CD4-positive, CD25-positive, alpha-beta regulatory T cell (primary cell): ENCODE data around the gene NT5C3B. TPM values are rescaled to one million over a fixed set of nuclear protein-coding genes. Genes with fewer than 3 reads are reported as not detected.

Experiments
- ATAC-seq, 2 donors: fragments of 150-1000 bp; cut with Tn5 transposase; one replicate each; pipeline ENCODE4 v1.10.0; 2021; ENCODE audit warnings: low read depth in 2 of 2, moderate number of reproducible peaks in 2 of 2, moderate library complexity in 1 of 2
- DNase-seq, 3 donors: peaks; one replicate each; pipeline versions ENCODE4 v3.0.0 to v3.0.0-alpha.2; 2012 to 2022; ENCODE audit warnings: mixed read lengths in 1 of 3
- H3K27ac ChIP-seq: one replicate; pipeline ENCODE4 v1.7.0; 2013; ENCODE audit warnings: mild to moderate bottlenecking, low read length; ENCODE audit not compliant: insufficient read depth, poor library complexity, severe bottlenecking
- H3K27me3 ChIP-seq: one replicate; pipeline ENCODE4 v1.7.0; 2013; ENCODE audit warnings: low read length; ENCODE audit not compliant: control insufficient read depth, insufficient read depth
- H3K36me3 ChIP-seq: one replicate; pipeline ENCODE4 v1.7.0; 2013; ENCODE audit warnings: mild to moderate bottlenecking, low read length, moderate library complexity; ENCODE audit not compliant: control insufficient read depth, insufficient read depth
- H3K4me1 ChIP-seq: 2 replicates; pipeline ENCODE4 v1.7.0; 2013; ENCODE audit warnings: mild to moderate bottlenecking, low read length; ENCODE audit not compliant: insufficient read depth, control insufficient read depth, poor library complexity, severe bottlenecking
- H3K4me3 ChIP-seq: one replicate; pipeline ENCODE4 v1.7.0; 2013; ENCODE audit warnings: low read depth, mild to moderate bottlenecking, low read length, moderate library complexity
- H3K9me3 ChIP-seq, 2 experiments: 1 replicate in 1 of 2; 2 replicates in 1 of 2; pipeline ENCODE4 v1.7.0; 2013; ENCODE audit warnings: low read length in 2 of 2, mild to moderate bottlenecking in 1 of 2, moderate library complexity in 1 of 2; ENCODE audit not compliant: control insufficient read depth in 2 of 2
- H3K27ac Mint-ChIP-seq, 3 donors: one replicate each; pipeline ENCODE4 v1.8.0; 2020 to 2022; ENCODE audit warnings: mild to moderate bottlenecking in 3 of 3, mixed read lengths in 3 of 3, moderate library complexity in 2 of 3
- H3K27me3 Mint-ChIP-seq: one replicate; pipeline ENCODE4 v1.8.0; 2022; ENCODE audit warnings: mild to moderate bottlenecking, mixed read lengths
- H3K36me3 Mint-ChIP-seq: one replicate; pipeline ENCODE4 v1.8.0; 2020; ENCODE audit warnings: mixed read lengths
- H3K4me1 Mint-ChIP-seq, 4 donors: one replicate each; pipeline ENCODE4 v1.8.0; 2020 to 2022; ENCODE audit warnings: mixed read lengths in 4 of 4, mild to moderate bottlenecking in 1 of 4
- H3K4me3 Mint-ChIP-seq, 4 donors: one replicate each; pipeline ENCODE4 v1.8.0; 2020 to 2022; ENCODE audit warnings: mild to moderate bottlenecking in 4 of 4, mixed read lengths in 4 of 4, moderate library complexity in 3 of 4
- H3K9me3 Mint-ChIP-seq, 7 donors: one replicate each; pipeline ENCODE4 v1.8.0; 2020 to 2022; ENCODE audit warnings: mixed read lengths in 7 of 7, mild to moderate bottlenecking in 3 of 7, moderate library complexity in 2 of 7
- polyA plus RNA-seq, 4 donors: library from polyadenylated mRNA; unstranded; fragments of 300-500 nt; fragmentation: Illumina TruSeq; gene quantifications; one replicate each; pipeline ENCODE4 v1.2.3, GENCODE V29; 2021
- total RNA-seq: library from RNA; stranded (reverse); gene quantifications from one replicate; pipeline ENCODE4 v1.2.3, GENCODE V29; 2022

NT5C3B gene
- total and polyA plus RNA-seq, 5 donors from 2014 or later, result 15.5 to 37.7 (median 17.9) TPM

GRCh38 chr17:41813699-41814124 lies 22.3 kb downstream of the NT5C3B start:
- H3K4me3 Mint-ChIP-seq, result peak overlapping the region; percentile 66 to 84 (median 74)
- peak overlapping the region in 1 of 3 donors; percentile 63 for H3K27ac Mint-ChIP-seq

GRCh38 chr17:41813152-41813680 lies 22.8 kb downstream of the NT5C3B start:
- Histone ChIP-seq H3K4me1 (peaks cover 31% of the 10 kb centered on the region), H3K27ac (no peak overlapping the region), H3K27me3 (no peaks in the 10 kb centered on the region), H3K4me3 (no peak overlapping the region), H3K36me3 (no peaks in the 10 kb centered on the region), H3K9me3 (no peaks in the 10 kb centered on the region)
- H3K9me3 Mint-ChIP-seq, result no peaks in the 10 kb centered on the region
- peak overlapping the region; percentile 66 to 84 (median 74) for H3K4me3 Mint-ChIP-seq
- no peak for ATAC-seq
- H3K27ac Mint-ChIP-seq, result peak overlapping the region; percentile 36 to 63 (median 56)
- H3K36me3 Mint-ChIP-seq, result no peaks in the 10 kb centered on the region
- peaks cover 27% of the 10 kb centered on the region for H3K27me3 Mint-ChIP-seq
- H3K4me1 Mint-ChIP-seq, result peaks cover 0 to 30% (median 8%) of the 10 kb centered on the region in 4 donors
- DNase-seq, result no peak

More at GRCh38 chr17:41813699-41814124, 22.3 kb downstream of the NT5C3B start:
- DNase-seq (no peak), ATAC-seq (no peak)
- no peaks in the 10 kb centered on the region for H3K9me3 Mint-ChIP-seq
- H3K4me1 Mint-ChIP-seq, result peaks cover 0 to 30% (median 8%) of the 10 kb centered on the region in 4 donors
- Histone ChIP-seq H3K9me3 (no peaks in the 10 kb centered on the region), H3K27ac (no peak overlapping the region), H3K4me3 (no peak overlapping the region), H3K36me3 (no peaks in the 10 kb centered on the region), H3K4me1 (peaks cover 31% of the 10 kb centered on the region), H3K27me3 (no peaks in the 10 kb centered on the region)
- H3K36me3 Mint-ChIP-seq, result no peaks in the 10 kb centered on the region
- peaks cover 27% of the 10 kb centered on the region for H3K27me3 Mint-ChIP-seq

DNA sequence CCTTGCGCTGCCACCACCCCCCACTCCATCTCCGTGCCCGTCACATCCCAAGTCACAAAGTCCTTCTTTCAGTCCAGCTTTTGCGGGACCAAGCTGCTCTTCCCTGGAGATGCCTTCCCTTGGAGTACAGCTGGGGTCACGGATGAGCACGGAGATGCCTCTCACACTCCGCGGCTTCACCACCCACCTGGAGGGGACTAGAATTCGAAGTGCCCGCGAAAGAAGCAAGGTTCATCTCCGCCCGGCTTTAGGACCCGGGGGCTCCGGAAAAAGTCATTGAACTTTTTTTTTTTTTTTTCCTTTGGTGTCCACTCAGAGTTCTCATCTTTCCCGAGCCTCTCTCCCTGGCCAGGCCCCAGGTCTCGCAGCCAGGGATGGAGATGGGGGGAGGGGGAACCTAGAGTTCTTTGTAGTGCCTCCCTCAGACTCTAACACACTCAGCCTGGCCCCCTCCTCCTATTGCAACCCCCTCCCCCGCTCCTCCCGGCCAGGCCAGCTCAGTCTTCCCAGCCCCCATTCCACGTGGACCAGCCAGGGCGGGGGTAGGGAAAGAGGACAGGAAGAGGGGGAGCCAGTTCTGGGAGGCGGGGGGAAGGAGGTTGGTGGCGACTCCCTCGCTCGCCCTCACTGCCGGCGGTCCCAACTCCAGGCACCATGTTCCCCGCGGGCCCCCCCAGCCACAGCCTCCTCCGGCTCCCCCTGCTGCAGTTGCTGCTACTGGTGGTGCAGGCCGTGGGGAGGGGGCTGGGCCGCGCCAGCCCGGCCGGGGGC lies 23.5 kb downstream of the NT5C3B start, which contains the start of gene FKBP10:
TSS of gene FKBP10 (plus strand) at position 624 of the 771 bp plus-strand sequence. CDS start at position 655, 31 bp downstream.
- Mint-ChIP-seq H3K4me3 (peak within 1 kb of the TSS; percentile 88 to 93 (median 91)), H3K36me3 (no peaks in the 10 kb centered on the region), H3K27me3 (peaks cover 27% of the 10 kb centered on the region), H3K4me1 (peaks cover 0 to 30% (median 8%) of the 10 kb centered on the region in 4 donors), H3K9me3 (no peaks in the 10 kb centered on the region), H3K27ac (peak within 1 kb of the TSS; percentile 78 to 94 (median 82))
- Histone ChIP-seq H3K27me3 (no peaks in the 10 kb centered on the region), H3K9me3 (no peaks in the 10 kb centered on the region), H3K27ac (no peak within 1 kb of the TSS), H3K36me3 (no peaks in the 10 kb centered on the region), H3K4me1 (peaks cover 31% of the 10 kb centered on the region), H3K4me3 (peak within 1 kb of the TSS; percentile 37)
- ATAC-seq (no peak), DNase-seq (peak in 2 of 3 donors; percentile 32 to 47)

DNA sequence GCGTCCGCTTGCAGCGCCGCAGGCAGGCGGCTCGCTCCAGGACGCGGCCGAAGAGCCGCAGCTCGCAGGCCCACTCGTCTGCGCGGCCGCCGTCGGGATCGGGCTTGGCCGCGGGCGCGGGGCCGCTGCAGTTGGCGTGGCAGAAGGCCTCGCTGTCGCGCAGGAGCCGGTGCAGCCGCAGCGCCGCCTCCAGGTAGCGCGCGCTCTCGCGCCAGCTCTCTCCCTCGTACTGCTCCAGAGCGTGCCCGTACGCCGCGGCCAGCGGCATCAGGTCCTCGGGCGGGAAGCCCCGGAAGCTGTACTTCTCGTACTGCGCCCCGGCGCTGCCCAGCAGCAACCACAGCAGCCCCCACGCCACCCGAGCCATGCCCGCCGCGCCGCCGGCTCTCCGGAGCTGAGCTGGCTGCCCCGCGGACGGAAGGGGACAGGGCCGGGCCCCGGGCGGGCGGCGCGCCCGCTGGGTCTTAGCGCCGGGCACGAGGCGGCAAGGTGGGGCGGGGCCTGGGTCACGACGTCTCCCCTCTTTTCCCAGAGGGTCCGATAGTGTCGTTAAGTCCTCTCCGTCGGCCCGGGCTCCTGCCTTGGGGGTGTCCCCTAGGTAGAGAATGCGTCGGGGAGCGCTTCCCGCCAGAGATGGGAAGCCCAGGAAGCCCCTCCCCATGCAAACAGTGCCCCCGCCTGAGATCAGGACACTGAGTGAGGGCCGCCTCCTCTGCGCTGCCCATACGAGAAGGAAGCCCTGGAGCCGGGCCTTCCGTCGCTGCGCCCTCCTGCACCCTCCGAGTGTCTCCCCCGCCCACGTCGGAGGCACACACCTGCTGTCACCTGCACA lies 24.3 kb downstream of the NT5C3B start, which contains the start of gene P3H4:
TSS of gene P3H4 (minus strand) at position 401 of the 832 bp plus-strand sequence. CDS start at position 367, 34 bp downstream.
- ATAC-seq, result peak; percentile 90 to 91
- Mint-ChIP-seq H3K9me3 (no peaks in the 10 kb centered on the region), H3K4me1 (peaks cover 0 to 30% (median 8%) of the 10 kb centered on the region in 4 donors), H3K36me3 (no peaks in the 10 kb centered on the region), H3K27me3 (peaks cover 27% of the 10 kb centered on the region), H3K27ac (peak within 1 kb of the TSS; percentile 78 to 94 (median 82)), H3K4me3 (peak within 1 kb of the TSS; percentile 88 to 93 (median 91))
- H3K4me1 ChIP-seq, result peaks cover 31% of the 10 kb centered on the region
- H3K36me3 ChIP-seq, result no peaks in the 10 kb centered on the region
- H3K4me3 ChIP-seq, result peak within 1 kb of the TSS; percentile 37
- H3K27me3 ChIP-seq, result no peaks in the 10 kb centered on the region
- peak; percentile 52 to 79 (median 78) for DNase-seq
- H3K27ac ChIP-seq, result no peak within 1 kb of the TSS
- no peaks in the 10 kb centered on the region for H3K9me3 ChIP-seq

DNA sequence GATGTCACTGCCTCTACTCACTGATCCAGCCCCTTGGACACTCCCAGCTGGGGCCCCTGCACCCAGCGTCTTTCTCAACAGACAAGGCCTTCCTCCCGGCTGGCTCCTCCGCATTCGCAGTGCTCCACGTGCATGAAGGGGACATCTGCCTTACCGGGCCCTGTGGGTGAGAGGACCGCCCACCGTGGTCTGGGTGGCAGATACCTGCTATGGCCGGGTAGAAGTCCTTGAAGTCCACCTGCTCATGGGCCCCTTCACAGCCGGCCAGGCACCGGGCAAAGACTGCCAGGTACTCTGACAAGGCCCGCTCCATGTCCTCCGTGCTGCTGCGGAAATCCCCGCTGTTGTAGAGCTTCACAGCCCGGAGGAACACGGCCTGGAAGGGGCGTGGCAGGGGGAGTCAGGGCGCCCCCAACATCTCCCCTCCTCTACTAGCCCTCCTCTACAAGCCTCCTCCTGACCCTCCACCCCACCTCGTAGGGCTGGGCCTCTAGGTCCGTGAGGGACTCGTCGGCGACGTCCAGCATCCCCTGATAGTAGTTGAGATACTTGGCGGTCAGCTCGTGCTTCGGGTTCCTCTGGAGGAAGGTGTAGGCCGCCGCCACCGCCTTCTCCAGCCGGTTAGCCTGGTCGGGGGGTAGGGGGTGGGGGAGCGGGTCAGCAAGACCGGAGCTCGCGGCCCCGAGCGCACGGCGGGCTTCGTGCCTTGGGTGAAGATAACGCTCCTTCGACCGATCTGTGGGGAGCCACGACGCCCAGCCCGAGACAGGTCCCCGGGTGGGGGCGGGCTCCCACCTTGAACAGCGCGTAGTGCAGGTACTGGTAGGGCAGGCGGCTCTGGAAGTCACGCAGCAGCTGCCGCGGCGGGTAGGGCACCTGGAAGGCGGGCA lies 25.1 kb downstream of the NT5C3B start:
- Mint-ChIP-seq H3K27me3 (peaks cover 27% of the 10 kb centered on the region), H3K27ac (peak overlapping the region in 1 of 3 donors; percentile 45), H3K4me1 (peaks cover 0 to 30% (median 8%) of the 10 kb centered on the region in 4 donors), H3K9me3 (no peaks in the 10 kb centered on the region), H3K36me3 (no peaks in the 10 kb centered on the region), H3K4me3 (peak overlapping the region; percentile 77 to 88 (median 82))
- Histone ChIP-seq H3K27ac (no peak overlapping the region), H3K27me3 (no peaks in the 10 kb centered on the region), H3K4me3 (peak overlapping the region; percentile 26), H3K9me3 (no peaks in the 10 kb centered on the region), H3K4me1 (peaks cover 31% of the 10 kb centered on the region), H3K36me3 (no peaks in the 10 kb centered on the region)
- peak; percentile 35 to 39 for ATAC-seq
- DNase-seq, result no peak

GRCh38 chr17:41806685-41807445 lies 29.2 kb downstream of the NT5C3B start:
- H3K27ac Mint-ChIP-seq, result no peak overlapping the region
- Histone ChIP-seq H3K27me3 (no peaks in the 10 kb centered on the region), H3K27ac (no peak overlapping the region), H3K9me3 (no peaks in the 10 kb centered on the region), H3K4me1 (peaks cover 18% of the 10 kb centered on the region), H3K4me3 (no peak overlapping the region), H3K36me3 (no peaks in the 10 kb centered on the region)
- no peaks in the 10 kb centered on the region for H3K36me3 Mint-ChIP-seq
- ATAC-seq, result no peak
- DNase-seq, result no peak
- no peak overlapping the region for H3K4me3 Mint-ChIP-seq
- H3K4me1 Mint-ChIP-seq, result peaks cover 0 to 14% (median 6%) of the 10 kb centered on the region in 4 donors
- no peaks in the 10 kb centered on the region for H3K9me3 Mint-ChIP-seq
- H3K27me3 Mint-ChIP-seq, result peaks cover 13% of the 10 kb centered on the region
